AG09309 (cell line): Measurements from ENCODE around the gene BANF2.

Experiments used
- DNase-seq: peaks from one replicate; pipeline ENCODE4 v3.0.0-alpha.2; 2010; ENCODE audit warnings: low read depth
- H3K4me3 ChIP-seq: 2 replicates; pipeline ENCODE4 v1.5.1; 2011; ENCODE audit warnings: mild to moderate bottlenecking, low read depth, low read length, moderate library complexity; ENCODE audit not compliant: control insufficient read depth
- TF ChIP-seq, protein P1 (sequence below): IDR thresholded peaks from 2 replicates; pipeline ENCODE4 v1.5.1; 2011; ENCODE audit warnings: mild to moderate bottlenecking, low read depth, low read length, inconsistent platforms; ENCODE audit not compliant: insufficient read depth, control insufficient read depth; ENCODE audit errors: missing control alignments

Gene BANF2

DNA sequence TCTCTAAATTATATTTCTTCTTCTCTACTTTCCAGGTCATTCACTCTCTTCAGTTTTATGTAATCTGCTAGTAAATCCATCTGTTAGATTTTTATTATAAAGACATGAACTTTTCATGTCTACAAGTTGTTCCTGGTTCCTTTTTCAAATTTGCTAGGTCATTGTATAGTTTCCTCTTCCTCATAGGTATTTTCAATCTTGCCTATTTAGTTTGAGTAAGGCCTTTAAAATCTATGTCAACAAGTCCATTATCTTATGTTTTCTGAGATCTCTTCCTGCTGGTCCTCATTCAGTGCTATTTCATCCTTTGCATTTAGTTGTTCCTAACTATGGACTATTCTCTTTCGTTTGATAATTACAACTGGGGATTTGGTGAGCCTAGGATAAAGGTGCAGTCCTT, 28.8 kb upstream of the BANF2 start:
- DNase-seq: no peak
- no peak overlapping the region for H3K4me3 ChIP-seq
- TF ChIP-seq, protein P1, sequence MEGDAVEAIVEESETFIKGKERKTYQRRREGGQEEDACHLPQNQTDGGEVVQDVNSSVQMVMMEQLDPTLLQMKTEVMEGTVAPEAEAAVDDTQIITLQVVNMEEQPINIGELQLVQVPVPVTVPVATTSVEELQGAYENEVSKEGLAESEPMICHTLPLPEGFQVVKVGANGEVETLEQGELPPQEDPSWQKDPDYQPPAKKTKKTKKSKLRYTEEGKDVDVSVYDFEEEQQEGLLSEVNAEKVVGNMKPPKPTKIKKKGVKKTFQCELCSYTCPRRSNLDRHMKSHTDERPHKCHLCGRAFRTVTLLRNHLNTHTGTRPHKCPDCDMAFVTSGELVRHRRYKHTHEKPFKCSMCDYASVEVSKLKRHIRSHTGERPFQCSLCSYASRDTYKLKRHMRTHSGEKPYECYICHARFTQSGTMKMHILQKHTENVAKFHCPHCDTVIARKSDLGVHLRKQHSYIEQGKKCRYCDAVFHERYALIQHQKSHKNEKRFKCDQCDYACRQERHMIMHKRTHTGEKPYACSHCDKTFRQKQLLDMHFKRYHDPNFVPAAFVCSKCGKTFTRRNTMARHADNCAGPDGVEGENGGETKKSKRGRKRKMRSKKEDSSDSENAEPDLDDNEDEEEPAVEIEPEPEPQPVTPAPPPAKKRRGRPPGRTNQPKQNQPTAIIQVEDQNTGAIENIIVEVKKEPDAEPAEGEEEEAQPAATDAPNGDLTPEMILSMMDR: no peak

DNA sequence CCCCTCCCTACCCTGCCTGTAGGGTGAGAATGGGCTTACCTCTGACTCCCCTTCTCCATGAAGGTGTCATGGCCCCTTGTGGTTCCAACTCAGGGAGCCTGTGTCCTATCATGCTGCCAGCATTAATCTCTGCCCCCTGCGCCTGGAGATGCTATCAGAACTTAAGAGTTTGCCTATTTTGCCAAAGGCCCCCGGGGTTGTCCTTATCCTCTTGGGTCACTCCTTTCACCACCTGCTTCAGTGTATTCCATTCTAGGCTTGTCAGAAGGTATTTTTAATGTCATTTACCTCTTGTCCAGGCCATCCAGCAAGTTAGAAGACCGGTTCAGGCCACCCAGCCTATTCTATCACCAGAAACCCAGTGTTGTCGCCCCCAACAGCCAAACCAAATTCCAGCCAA, 28.2 kb upstream of the BANF2 start:
- TF ChIP-seq, protein P1: no peak
- DNase-seq: no peak

DNA sequence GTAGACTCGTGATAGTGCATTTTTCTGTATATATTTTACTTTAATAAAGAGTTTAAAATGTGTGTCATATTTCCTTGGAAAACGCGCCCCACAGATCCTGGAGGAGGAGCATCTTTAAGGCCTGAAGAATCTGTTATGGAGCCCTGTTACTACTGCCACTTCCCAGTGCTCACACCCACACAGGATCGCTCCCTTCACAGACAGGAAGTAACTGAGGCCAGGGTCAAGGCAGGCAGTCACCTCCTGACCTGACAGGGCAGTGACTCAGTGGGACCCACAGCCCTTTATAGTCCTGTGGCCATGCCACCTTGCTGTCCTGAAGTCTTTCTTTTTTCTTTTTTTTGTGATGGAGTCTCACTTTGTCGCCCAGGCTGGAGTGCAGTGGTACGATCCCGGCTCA, 26.7 kb upstream of the BANF2 start:
- no peak overlapping the region for H3K4me3 ChIP-seq
- no peak for DNase-seq
- TF ChIP-seq, protein P1: no peak

More for the DNA sequence above, 28.2 kb upstream of the BANF2 start:
- H3K4me3 ChIP-seq: no peak overlapping the region

DNA sequence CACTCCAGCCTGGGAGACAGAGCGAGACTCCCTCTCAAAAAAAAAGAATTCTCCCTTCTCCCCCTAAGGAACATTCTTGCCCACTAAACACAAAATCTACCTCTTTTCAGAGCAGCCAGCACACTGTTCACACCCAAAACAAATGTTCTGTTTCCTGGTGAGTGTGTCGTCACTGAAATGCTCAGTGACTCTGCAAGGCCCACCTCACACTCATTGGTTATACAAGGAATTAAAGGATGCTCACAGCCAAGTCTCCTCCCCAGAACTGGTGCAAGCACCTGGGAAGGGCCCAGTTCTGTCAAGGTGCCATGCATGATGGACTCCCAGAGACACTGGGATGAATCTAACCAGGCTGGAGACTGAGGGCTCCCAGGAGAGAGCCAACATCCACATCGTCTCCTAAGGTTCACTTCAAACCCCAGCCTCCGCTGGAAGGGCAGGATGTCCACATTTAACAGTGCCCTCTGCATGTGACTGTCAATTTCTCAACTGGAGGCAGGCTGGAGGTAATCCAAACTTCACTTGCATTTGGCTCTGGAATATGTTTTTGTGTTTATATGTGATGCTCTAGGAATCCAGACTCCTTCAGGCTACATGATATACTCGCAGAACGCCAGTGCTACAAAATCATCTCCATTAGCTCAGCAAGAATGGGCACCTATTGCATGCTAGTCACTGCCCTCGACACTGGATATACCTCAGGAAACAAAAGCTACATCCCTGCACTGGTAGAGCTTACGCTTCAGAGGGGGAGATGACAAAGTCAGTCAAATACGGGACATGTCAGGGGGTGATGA, 24.8 kb upstream of the BANF2 start:
- no peak for DNase-seq
- TF ChIP-seq, protein P1: no peak

DNA sequence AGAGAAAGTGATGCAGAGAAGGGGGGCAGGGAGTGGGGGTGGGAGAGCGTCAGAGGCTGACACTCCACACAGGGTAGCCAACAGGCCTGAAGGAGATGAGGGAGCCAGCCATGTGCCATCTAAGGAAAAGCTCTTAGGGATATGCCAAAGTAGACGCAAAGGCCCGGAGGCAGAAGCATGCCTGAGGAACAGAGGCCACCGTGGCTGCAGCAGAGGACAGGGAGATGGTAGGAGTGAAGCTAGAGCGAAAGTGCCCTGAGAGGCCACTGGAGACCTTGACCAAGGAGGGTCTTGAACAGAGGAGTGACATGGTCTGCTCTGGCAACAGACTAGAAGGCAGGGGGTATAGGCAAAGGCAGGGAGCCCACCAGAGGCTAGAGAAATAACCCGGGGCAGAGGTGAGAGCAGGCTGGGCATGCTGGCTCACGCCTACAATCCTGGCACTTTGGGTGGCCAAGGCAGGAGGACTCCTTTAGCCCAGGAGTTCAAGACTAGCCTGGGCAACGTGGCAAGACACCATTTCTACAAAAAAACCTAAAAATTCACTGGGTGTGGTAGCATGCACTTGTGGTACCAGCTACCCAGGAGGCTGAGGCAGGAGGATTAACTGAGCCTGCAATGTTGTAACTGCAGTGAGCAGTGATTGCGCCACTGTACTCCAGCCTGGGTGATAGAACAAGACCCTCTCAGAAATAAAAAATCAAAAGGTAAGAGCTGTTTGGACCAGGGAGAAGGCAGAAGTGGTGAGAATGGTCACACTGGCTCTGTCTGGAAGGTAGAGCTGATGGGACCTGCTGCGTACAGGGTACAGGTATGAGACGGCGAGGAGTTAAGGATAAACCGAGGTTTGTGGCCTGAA, 24.0 kb upstream of the BANF2 start:
- DNase-seq: no peak
- TF ChIP-seq, protein P1: no peak

More for the DNA sequence above, 24.8 kb upstream of the BANF2 start:
- H3K4me3 ChIP-seq: no peak overlapping the region

DNA sequence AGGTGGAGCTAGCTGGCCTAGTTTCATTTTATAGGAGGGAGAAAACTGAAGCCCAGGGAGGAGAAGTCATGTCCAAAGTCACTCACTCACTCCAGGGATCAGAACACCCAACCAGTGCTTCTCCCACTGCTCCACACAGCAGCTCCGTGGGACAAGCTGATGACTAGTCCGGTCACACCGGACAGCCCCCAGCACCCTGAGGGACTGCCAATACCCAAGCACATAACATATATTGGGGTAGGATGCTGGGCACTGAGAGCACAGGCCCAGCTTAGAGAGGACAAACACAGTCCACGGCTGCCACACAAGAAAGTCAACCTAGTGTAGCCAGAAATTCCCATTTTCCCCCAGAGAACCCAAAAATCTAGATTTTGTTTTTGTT, 23.4 kb upstream of the BANF2 start:
- TF ChIP-seq, protein P1: no peak
- no peak for DNase-seq
- H3K4me3 ChIP-seq: no peak overlapping the region

More for the DNA sequence above, 24.0 kb upstream of the BANF2 start:
- no peak overlapping the region for H3K4me3 ChIP-seq
